Measurements from ENCODE around the gene OR5B12.
"Not testable (repeated sequence)": the region's sequence is repeated elsewhere in the genome, so short reads cannot be mapped to it uniquely, and the experiment has no call there.

Gene OR5B12

DNA sequence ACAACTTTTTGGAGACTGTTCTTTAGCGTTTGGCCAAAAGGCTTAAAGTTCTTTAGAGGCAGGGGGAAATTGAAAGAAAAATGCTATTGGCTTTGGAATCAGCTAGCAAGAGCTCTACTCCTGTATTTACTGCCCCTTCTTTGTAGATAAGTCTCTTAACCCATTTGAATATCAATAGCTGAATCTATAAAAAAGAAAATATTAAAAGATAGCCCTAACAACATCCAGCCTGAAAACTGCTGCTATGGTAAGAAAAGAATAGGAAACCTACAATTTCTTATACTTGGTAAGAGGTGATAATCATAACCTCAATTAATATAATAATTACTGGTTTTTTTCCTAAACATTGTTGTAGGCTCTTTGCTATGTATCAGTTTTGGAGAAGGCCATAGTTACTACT lies at the start of gene OR5B12:
Gene OR5B12 (minus strand): TSS at position 101 of the 400 bp plus-strand sequence. CDS start 2,085 bp downstream, outside the sequence.
- no peak for DNase-seq

DNA sequence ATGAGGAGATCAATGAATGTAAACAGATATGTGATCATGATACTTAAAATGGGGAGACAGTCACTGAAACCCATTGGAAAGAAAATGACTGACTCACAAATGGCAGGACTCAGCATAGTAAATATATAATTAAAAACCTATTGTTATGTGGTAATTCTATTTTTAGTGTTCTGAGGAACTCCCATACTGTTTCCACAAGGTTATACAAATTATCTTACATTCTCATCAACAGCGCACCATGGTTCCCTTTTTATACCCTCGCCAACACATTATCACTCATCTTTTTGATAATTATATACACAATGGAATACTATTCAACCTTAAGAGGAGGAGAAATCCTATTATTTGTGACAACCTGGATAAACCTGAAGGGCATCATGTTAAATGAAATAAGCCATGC lies 48.8 kb upstream of the OR5B12 start:
- DNase-seq = no peak

DNA sequence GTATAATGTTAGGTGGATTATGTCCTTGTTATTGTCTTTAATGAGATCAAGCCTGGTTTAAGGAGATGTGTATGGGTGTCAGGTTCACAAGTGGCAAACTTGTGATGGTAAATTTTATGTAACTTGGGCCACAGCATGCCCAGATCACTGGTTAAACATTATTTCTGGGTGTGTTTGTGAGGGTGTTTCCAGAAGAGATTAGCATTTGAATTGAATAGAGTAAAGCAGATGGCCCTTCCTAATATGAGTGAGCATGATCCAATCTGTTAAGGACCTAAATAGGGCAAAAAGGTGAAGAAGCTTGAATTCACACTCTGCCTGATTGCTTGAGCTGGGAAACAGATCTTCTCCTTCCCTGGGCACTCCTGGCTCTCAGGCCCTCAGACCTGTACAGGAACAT lies 45.1 kb upstream of the OR5B12 start:
- no peak for DNase-seq

DNA sequence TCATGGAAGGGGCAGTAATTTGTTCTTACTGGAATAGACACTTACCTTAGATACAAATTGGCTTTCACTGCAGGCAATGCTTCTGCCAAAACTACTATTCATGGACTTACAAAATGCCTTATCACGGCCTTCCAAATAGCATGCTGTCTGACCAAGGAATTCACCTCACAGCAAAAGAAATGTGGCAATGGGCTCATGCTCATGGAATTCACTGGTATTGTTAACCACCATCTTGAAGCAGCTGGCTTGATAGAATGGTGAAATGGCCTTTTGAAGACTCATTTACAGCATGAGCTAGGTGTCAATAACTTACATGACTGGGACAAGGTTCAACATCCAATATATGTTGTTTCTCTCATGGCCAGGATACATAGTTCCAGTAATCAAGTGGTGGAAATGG lies 43.9 kb upstream of the OR5B12 start:
- no peak for DNase-seq

DNA sequence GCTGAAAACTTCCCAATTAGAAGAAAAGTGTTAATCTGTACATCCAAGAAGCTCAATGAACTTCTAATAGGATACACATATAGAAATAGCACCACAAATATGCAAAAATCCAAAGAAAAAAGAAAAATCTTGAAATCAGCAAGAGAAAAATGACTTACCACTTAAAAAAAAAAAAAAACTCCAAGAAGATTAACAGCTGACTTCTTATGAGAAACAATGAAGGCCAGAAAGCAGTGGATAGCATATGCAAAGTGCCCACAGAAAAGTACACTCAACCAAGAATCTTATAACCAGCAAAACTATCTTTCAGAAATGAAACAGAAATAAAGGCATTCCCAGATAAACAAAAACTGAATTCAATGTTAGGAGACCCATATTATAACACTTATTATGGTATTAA lies 29.9 kb upstream of the OR5B12 start:
- DNase-seq = no peak

DNA sequence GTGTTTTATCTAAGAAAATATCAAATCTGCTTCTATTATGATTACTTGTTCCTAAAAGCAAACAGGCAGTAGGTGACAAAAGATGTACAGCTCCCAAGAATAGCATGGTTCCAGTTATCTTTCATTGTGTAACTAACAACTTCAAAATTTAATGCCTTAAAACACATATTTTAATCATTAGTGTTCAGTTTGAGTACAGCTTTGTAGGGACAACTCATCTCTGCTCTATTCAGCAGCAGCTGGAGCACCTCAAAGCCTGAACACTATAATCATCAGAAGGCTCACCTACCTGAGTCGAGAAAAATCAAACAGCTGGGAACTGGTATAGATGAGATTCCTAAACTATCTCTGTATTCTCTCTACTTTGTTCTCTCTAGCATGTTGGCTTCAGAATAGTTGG lies 24.3 kb upstream of the OR5B12 start:
- DNase-seq = no peak

DNA sequence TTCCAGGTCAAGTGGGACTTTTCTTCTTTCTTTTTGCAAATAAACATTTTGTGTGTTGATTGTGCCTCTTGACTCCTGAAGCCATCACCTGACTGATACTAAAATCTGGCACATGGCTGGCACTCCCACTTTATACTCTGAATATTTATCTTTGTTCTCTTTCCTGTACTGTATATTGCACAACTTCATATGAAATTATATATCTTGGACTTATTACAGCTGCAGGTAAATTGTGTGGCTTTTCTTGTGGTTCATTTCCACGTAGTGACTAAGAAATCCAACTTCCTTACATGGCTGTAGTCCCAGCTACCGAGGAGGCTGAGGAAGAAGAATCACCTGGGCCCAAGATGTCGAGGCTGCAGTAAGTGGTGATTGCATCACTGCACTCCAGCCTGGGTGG lies 23.7 kb upstream of the OR5B12 start:
- no peak for DNase-seq

DNA sequence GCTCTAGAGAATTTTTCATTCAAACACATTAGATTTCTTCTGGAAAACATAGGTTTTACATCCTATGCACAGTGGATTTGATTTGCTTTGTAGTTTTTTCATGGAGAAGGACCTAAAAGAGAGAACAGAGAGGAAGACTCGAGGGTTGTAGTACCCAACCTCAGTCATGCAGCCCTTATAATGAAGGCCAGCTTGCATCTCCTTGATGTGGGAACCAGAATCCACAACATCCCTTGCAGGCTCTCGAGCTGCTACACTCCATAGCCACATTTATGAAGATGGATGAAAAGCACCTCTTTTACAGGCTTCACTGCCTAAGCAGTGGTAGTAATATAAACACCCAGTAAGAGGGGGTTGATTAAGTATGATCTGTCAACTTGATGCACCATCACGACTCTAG lies 9.5 kb upstream of the OR5B12 start:
- no peak for DNase-seq

DNA sequence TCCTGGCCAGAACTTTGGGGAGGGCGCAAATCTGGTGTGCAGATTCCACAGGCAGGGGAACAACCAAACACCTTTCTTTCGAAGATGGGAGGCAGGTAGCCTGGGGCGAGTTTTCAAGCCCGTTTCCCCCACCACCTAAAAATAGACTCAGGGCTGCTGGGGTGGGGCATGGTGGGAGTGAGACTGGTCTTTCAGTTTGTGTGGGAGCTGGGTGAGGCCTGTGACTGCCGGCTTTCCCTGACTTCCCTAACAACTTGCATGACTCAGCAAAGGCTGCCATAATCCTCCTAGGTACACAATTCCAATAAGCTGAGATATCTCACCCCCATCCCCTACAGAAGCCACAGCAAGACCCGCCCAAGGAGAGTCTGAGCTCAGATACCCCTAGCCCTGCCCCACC lies 4.3 kb upstream of the OR5B12 start:
- DNase-seq = no peak

DNA sequence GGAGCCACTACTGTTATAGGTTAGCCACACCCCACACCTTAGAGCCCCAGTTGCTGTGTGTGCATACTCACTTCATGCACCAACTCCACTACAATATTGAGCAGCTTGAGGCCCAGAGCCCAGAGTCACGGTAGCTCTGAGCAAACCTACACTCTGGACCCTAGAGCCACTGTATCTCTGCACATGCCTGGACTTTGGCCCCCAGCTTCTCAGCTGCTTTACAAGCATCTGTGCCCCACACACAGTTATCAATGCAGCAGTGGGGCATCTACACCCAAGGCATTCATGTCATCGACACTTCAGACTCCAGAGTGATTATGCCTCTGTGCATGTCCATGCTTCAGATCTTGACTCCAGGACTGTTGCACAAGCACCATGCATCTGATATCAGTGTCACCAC lies 2.3 kb upstream of the OR5B12 start:
- DNase-seq = no peak

DNA sequence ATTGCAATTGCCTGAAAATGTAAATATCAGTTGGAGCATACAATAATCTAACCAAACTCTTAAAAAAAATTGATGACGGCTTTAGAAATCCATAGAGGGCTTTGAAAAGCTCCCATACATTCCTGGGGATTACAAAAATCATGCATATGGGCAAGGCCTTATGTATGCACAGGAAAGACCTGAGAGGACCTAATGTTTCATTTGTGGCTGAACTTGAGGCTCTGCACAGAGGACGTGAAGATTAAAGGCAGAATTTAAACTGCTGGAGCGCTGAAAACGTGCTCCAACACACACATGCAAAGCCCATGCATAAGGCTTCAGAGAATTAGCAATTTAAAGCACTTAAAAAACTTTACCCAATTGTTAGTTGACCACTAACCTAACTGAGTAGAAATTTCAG lies 3.5 kb downstream of the OR5B12 start:
- DNase-seq = no peak

DNA sequence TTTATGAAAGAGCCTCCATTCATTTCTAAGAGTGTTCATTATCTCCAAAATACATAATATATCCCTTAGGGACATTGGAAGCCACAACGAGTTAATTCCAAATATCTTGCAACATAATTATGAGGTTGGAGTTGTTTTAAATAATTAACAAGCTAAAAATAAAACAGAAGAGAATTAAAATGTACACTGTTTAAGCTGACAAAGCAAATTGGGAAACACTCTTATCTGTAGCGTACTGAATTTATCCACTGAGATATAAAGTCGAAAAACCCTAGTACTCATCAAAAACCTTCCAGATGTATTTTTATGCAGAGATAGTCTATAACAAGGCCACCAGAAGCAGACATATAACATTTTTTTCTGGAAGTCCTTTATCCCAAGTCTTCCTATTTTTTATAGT lies 7.8 kb downstream of the OR5B12 start:
- no peak for DNase-seq

DNA sequence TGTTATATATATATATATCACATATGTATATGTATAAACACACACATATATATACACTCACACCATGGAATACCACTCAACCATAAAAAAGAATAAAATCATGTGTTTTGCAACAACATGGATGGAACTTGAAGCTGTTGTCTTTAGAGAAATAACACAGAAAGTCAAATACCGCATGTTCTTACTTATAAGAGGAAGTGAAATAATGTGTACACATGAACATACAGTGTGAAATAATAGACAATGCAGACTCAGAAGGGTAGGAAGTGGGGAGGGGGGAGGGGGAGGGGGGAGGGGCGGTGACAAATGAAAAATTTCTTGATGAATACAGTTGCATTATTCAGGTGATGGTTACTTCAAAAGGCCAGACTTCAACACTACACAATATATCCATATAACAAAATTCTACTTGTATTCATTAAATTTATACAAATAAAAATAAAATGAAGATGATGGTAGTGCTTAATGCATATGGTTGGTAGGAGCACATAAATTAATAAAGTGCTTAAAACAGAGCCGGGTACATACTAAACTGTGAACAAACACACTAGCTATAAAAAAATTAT lies 8.3 kb downstream of the OR5B12 start:
- DNase-seq = no peak

DNA sequence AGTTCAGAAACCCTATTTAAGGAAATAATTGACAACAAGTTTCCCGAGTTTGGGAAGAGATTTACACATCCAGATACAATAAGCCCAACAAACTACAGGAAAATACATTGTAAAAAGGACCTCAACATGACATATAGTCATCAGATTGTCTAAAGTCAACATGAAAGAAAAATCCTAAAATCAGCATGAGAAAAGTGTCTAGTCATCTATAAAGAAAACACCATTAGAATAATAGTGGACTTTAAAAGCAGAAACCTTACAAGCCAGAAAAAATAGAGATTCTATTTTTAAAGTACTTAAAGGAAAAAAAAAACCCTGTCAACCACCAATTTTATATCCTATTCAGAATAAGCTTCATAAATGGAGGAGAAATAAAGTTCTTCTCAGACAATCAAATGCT lies 12.8 kb downstream of the OR5B12 start:
- no peak for DNase-seq

DNA sequence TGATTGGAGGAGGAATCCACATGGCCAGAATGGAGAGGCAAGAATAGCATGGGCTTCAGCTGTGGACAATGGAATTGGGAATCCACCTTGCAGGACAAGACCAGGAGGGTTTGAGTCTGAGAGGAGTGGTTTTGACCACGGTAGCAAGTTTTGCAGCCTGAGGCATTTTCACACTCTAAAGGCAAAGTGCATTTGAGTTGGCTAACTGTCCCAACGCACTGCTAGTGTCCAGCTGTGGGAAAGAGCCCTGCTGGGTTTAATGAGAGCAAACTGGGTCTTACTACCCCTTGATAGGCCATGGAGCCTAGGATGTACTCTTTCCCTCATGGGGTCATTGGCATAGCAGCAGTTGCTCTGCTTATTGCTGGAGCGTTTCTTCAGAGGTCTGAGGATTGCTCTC lies 14.0 kb downstream of the OR5B12 start, which contains the start of gene OR5B2:
Gene OR5B2 (minus strand): TSS at position 101 of the 400 bp plus-strand sequence. CDS start 4,860 bp downstream, outside the sequence.
- DNase-seq = no peak

DNA sequence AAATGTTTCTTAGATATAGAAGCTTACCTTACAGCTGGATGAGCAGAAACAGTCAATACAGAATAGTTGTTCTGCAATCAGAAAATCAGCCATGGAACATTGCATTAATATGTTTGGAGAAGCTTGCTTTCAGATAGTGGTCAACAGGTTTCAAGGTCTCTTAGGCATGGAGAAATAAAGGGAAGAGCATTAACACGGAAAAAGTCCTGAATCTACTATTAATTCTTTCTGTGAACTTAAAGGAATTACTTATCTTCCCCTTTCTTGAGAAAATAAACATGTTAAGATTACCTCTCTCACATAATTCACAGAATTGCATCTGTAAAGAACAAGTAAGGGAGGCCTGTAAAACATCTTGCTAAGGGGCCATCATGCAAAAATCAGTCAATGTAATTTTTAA lies 35.3 kb downstream of the OR5B12 start, which contains the start of gene OR5B3:
Gene OR5B3 (minus strand): TSS at position 101 of the 400 bp plus-strand sequence. CDS start 3,465 bp downstream, outside the sequence.
- no peak for DNase-seq

DNA sequence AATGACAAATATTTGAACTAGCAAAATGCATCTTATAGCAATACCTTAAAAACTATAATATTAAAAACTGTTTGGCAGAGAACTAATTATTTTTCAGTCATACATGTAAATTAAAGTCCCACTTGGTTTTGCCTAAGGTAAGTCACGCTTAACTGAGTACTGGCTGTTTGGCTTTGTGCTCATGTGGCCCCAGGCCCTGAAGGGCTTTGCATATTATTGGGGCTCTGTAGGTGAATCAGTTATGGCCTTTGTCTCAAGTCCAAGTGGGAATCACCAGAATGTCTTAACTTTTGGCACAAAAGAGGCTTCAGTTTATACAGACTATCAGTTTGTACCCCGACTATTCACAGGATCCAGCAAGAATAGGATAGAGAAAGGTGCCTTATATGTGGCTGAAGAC lies 42.4 kb downstream of the OR5B12 start:
- DNase-seq = not testable (repeated sequence)

DNA sequence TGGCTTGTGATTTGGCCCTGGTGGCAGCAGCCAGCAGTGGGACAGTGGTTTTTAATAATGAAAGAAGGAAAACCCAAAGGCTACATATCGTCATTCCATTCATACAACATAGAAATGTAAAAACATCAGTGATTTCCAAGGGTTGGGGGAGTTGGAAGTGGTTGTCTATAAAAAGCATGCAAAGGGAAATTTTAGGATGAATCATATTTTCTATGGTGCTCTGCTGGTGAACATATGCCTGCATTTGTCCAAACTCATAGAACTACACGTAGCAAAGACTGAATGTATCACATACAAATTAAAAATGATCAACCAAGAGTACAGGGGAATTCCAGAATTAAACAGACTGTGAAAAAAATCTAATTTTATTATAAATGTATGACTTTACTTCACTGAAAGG lies 46.5 kb downstream of the OR5B12 start:
- DNase-seq = no peak

DNA sequence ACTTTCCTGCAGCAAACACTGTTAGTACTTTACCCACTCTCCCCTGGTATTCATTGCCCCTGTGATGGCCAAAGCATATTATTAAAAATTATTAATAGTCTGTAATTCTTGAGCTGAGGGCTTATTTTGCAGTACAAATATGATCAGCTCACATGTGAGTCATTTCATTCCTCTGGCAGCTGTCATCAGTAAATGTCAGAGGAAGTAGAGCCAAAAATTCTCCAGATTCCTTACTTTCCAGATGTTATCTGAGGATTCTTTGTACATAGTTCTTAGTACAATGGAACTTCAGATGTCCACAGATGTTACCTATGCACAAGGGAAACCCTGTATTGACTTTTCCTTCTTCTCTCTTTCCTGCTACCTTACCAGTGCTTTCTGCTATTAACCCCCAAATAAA lies 47.8 kb downstream of the OR5B12 start:
- DNase-seq = no peak

DNA sequence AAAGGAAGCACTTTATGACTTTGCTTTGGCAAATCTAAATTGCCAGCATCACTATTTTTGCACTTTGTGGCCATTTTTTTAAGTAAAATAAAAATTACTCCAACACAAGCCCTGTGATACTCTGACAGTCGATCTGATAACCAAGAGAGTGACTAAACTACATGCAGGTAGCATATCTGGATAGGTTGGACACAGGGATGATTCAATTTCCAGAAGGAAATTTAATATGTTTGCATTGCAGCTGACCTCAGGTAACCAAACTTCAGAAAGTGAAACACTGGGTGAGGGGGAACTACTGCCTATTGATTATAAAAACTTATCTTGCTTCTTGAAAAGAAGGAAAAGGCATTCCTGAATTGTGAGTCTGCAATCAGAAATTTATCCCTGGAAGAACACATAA lies 49.3 kb downstream of the OR5B12 start:
- no peak for DNase-seq

DNA sequence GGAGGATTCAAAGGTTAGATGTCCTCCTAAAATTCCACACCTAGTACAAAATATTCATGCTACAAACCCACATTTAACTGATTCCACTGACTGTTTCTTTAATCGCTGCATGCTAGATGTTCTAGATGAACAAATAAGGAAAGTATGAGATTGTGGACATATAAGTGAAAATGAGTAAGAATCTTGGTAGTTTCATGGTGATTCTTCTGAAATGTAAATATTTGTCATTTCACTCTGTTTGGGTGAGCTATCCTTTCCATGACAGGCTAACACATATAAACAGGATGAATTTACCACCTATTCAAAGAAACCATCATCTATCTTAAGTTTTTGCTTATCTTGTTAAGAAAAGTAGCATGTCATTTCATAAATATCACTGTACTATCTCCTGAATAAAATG lies 50.2 kb downstream of the OR5B12 start:
- DNase-seq = no peak

DNA sequence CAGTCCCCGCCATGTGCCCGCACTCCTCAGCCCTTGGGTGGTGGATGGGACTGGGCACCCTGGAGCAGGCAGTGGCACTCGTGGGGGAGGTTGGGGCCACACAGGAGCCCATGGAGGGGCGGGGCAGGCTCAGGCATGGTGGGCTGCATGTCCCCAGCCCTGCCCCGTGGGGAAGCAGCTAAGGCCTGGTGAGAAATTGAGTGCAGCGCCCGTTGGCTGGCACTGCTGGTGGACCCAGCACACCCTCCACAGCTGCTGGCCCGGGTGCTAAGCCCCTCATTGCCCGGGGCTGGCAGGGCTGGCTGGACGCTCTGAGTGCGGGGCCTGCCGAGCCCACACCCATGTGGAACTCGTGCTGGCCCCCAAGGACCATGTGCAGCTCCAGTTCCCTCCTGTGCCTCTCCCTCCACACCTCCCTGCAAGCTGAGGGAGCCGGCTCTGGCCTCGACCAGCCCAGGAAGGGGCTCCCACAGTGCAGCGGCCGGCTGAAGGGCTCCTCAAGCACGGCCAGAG lies 51.4 kb downstream of the OR5B12 start:
- DNase-seq = no peak

Data from C1 segment of cervical spinal cord (tissue), 14 donors.